8988T (cell line): Measurements from ENCODE around the gene SLC35B4.
"Not testable (repeated sequence)": the region's sequence is repeated elsewhere in the genome, so short reads cannot be mapped to it uniquely, and the experiment has no call there.

ENCODE experiments used
- DNase-seq: peaks from one replicate; pipeline ENCODE4 v3.0.0; 2011

The SLC35B4 gene

GRCh38 chr7:134330974-134331373, 14.2 kb upstream of the SLC35B4 start:
- DNase-seq, result no peak

DNA sequence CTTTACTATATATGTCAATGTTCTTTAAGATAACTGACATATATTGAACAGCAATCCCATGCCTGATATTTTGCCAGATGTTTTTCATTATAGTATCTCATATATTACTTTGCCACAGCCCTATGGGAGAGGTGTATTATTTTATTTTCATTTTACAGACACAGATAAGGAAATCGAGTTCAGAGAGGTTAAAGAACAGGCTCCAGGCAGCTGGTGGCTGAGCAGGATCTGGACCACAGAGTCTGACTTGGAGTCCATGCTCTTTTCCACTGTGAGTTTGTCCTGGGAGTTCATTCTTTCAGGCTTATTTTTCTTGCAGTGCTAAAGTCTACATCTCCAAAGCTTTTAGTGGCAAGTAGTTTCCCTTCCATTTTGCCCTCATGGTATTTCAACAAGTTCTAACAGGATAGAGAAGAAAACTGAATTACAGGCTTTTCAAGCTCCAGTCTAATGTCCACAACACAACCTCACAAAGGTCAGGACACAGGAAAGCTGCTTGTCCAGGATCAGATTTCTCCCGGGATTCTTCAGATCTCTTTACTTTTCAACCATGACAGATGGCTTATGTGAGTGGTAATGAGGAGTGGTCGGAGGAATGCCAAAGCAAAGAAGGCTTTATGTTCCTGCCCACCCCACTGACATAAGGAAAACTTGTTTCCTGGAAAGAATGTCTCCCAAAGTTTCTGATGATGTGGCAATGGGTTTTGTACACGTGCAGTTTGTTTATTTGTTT, 13.1 kb upstream of the SLC35B4 start:
- no peak for DNase-seq

- no peak for DNase-seq
Measured at GRCh38 chr7:134328900-134329299, 12.2 kb upstream of the SLC35B4 start.

GRCh38 chr7:134327896-134328295, 11.2 kb upstream of the SLC35B4 start:
- peak; percentile 18 for DNase-seq

DNA sequence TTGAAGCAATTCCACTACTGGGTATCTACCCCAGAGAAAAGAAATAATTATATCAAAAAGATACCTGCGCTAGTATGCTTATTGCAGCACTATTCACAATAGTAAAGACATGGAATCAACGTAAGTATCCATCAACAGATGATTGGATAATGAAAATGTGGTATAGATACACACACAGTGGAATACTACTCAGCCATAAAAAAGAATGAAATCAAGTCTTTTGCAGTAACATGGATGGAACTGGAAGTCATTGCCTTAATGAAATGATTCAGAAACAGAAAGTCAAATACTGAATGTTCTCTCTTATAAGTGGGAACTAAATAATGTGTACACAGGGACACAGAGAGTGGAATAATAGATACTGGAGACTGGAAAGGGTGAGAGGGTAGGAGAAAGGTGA, 7.4 kb upstream of the SLC35B4 start:
- no peak for DNase-seq

DNA sequence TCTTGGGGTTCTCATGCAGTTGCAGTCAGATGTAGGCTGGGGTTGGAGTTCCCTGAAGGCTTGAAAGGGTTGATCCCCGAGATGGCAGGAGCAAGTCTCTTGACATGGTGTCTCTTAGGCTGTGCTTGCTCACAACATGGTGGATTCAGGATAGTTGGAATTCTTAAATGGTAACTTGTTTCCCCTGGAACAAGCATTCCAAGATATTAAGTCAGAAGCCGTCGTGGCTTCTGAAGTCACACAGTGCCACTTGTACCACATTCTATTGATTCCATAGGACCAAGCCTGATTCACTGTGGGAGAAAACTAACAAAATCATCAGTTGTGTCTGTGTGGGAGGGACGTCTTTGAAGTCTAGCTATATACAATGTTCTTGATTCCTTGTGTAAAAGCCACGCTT, 3.5 kb upstream of the SLC35B4 start:
- DNase-seq, result no peak

GRCh38 chr7:134318443-134318842, 1.7 kb upstream of the SLC35B4 start:
- no peak for DNase-seq

DNA sequence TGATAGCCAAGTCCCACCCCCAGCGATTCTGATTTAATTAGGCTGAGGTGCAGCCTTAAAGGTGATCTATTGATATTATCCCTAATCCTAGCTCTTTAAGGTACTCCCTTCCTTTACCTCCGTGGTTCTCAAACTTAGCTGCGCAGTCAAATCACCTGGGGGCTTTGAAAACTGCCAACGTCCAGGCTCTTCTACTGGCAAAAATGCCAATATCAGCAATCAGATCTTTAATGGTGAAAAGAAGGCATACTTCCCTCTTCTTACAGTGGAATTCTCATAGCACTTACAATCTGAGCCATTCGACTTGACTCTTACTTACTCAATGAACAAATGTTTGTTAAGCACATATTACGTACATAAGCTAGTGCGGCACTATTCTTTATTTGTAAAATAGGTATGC, 704 bp upstream of the SLC35B4 start:
- no peak for DNase-seq

GRCh38 chr7:134315679-134316538, 821 bp downstream of the SLC35B4 start:
- DNase-seq, result no peak

DNA sequence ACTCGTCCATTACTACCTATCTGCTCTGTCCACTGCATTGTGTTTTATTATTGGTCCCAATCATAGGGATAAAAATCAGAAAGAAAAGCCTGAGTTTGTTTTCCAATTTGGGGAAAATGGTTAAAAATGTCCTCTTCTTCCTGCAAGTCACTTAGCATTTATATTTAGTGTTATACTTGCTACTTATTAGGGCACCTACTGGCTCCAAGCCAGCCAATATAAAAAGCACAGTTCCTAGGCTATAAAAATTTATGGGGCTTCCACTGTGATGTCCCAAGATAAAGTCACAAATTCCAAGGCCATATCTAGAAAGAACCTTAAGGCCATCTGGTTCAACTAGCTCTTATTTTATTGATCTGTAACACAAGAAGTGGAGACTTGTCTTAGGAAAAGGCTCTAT, 3.2 kb downstream of the SLC35B4 start:
- no peak for DNase-seq

DNA sequence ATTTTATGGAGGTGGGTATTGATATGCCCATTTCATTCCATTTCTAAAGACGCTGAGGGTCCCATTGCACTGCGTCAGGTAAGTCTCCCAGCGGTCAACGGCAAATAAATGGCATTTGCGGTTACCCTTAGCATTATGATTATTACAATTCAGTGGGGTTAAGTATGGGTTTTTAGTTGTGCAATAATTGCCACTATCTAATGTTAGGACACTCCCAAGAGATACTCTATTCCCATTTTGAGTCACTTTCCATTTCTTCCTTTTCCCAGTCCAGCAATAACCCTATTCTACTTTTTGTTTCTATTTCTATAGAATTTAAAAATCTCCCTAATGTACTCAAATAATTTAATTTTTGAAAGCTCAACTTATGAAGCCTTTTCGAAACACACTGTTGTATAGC, 4.0 kb downstream of the SLC35B4 start:
- DNase-seq, result no peak

DNA sequence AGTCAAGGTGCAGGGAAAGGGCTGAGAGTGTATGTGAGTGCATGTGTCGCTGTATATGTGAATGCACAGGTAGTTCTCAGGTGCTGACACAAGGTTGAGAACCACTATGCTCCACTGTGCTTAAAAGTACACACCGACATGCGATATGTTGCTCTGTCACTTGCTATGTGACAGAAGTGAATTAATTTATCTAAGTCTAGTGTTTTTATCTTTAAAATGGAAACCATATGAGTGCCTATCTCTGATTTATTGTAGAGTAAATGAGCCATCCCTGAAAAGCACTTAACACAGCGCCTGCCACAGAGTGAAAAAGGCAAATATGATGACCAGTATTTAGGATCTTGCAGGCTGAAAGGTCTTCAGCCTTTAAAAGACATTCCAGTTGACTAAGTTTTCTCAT, 4.9 kb downstream of the SLC35B4 start:
- DNase-seq, result no peak

DNA sequence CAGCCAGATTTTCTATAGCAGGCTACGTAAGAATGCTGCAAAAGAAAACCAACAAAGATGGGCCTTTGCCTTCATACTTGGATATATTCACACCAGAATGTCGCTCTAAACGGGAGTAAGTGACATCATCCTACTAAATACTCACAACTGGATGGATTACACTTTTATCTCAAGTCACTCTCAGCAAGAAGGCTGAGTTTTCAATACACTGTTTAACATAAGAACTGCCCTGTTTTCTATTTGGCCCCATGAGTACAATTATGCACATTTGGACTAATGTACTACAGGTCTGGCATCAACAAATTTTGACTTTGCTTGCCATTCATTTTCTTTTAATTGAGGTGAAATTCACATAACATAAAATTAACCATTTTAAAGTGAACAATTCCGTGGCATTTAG, 8.2 kb downstream of the SLC35B4 start:
- DNase-seq, result no peak

- DNase-seq, result no peak
Measured at GRCh38 chr7:134307320-134307719, 9.4 kb downstream of the SLC35B4 start.

- no peak for DNase-seq
Measured at GRCh38 chr7:134302120-134302519, 14.6 kb downstream of the SLC35B4 start.

- no peak for DNase-seq
Measured at GRCh38 chr7:134301592-134301991, 15.1 kb downstream of the SLC35B4 start.

- DNase-seq, result no peak
Measured at GRCh38 chr7:134300988-134301387, 15.7 kb downstream of the SLC35B4 start.

DNA sequence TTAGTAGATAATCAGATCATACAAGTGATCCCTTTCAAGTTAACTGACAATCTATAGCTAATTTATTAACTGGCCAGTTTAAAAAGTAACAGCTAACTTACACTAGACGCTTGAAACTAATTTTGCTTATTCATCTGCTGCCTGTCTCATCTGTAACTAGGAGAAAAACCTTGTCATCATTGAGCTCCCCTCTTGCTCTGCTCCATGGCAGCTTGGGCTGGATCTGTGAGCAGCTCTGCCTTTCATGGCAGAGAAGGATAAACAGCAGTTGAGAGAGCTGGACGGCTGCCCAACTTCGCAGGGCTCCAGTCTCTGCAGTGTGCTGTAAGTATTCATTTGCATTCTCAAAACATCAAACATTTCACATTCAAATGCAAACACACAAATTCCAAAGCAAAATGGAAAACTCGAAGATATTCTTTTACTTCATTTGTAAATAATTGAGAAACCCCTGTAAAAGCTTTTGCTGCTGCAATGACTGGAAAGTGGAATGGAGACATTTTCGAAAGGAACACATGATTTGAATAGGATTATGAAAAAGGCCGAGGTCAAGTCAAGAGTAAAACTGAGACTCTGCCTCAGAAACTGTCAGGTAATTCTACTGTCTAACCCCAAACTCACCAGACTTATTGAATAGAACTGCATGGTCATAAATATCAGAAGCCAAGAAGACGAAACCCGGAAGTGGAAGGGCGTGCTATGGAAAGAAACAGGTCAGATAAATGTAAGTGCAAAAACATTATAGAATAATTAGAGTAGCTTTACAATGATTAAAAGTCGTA, 17.6 kb downstream of the SLC35B4 start:
- no peak for DNase-seq

- no peak for DNase-seq
Measured at GRCh38 chr7:134297489-134297888, 19.2 kb downstream of the SLC35B4 start.

DNA sequence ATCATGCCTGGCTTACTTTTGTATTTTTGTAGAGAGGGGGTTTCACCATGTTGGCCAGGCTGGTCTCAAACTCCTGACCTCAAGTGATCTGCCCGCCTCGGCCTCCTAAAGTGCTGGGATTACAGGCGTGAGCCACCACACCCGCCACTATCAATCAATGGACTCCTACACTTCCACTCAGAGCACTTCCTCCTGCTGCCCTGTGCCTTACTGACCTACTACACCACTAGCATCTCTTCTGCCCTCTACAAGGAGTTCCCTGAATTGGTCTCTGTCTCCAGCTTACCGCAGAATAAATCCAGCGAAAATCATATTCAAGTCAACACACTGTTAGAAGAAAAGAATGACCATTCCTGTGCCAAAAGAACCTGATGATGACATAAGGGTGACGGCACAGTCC, 20.7 kb downstream of the SLC35B4 start:
- DNase-seq, result not testable (repeated sequence)

DNA sequence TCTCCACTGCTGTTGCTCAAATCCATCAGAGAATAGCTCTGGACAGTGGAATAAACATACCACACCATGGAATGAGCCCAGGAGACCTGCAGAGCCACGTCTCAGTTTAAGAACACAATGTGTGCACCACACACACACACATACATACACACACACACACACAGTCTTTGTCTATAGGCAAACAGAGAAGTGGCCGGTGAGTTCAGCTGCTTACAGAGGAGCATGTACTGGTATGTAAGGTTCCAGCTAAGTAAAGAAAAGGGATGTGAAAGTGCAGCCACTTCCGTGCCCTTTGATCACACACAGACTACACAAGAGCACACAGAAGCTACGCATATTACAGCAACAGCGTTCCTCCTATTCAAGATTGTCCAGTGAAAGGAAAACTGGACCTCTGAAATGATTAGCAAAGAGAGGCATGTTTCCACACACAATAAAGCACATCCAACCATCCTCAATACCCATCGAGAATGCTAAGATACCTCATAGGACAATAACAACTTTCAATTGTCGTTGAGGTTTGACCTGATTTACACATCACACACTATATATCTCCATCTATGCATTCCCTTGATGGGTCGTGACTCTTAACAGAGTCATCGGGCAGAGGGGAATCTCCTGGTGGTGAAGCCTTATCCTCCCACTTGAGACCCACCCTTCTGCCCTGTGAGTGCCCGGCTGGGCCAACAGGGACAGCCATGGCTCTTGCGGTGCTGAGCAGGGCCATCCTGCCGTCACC, 23.6 kb downstream of the SLC35B4 start:
- DNase-seq, result no peak

GRCh38 chr7:134290286-134290685, 26.4 kb downstream of the SLC35B4 start:
- DNase-seq, result no peak

DNA sequence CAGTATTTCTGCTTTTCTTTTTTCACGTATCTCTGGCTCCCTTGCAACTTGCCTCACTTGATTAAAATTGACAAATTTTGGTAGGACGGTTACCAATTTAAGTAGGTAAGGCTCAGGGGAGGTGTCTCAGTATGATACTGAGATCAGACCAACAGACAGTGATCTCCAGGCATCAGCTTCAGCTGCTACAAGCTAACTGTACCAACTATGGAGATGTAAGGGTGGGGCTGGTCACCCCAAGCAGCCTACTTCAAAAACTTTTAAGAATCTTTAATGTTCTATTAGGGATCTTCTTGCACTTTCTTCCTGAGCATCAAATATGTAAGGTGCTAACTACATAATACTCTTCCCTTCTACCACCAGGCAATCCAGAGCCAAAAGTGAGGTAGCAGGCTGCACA, 26.9 kb downstream of the SLC35B4 start:
- DNase-seq, result no peak
